Prostate gland (tissue), 2 donors: ENCODE data around the gene KIF17. TPM values are rescaled to one million over a fixed set of nuclear protein-coding genes. Genes with fewer than 3 reads are reported as not detected.

Experiments
- DNase-seq: peaks from one replicate; pipeline ENCODE4 v3.0.0-alpha.2; 2019; ENCODE audit warnings: low spot score
- H3K27ac ChIP-seq, 2 donors: fragments of 200-600 bp; sonication (generic); 2 replicates each; pipeline ENCODE4 v1.5.1; 2017 to 2019
- H3K27me3 ChIP-seq: fragments of 200-600 bp; sonication (generic); replicated peaks from 2 replicates; pipeline ENCODE4 v1.5.1; 2019; ENCODE audit not compliant: insufficient read depth
- H3K36me3 ChIP-seq, 2 donors: fragments of 200-600 bp; sonication (generic); 1 replicate in 1 of 2; 2 replicates in 1 of 2; pipeline versions ENCODE4 v1.5.1 to v1.8.1; 2017 to 2019
- H3K4me1 ChIP-seq: fragments of 200-600 bp; sonication (generic); replicated peaks from 2 replicates; pipeline ENCODE4 v1.5.1; 2019
- H3K4me3 ChIP-seq, 2 donors: fragments of 200-600 bp; sonication (generic); 2 replicates each; pipeline ENCODE4 v1.5.1; 2017 to 2019
- H3K9me3 ChIP-seq: fragments of 200-600 bp; sonication (generic); 2 replicates; pipeline ENCODE4 v1.5.1; 2017
- CTCF ChIP-seq, 4 experiments: fragments of 200-600 bp in 2 of 4; fragments of 450-650 bp in 2 of 4; sonication (generic) in 2 of 4; IDR thresholded peaks; 1 replicate in 3 of 4; 2 replicates in 1 of 4; pipeline ENCODE4 v1.5.1; 2016 to 2019; ENCODE audit warnings: antibody characterized with exemption in 4 of 4, mild to moderate bottlenecking in 2 of 4, moderate library complexity in 2 of 4
- POLR2A ChIP-seq: fragments of 450-650 bp; IDR thresholded peaks from one replicate; pipeline ENCODE4 v1.6.1; 2016; ENCODE audit warnings: antibody characterized with exemption, mild to moderate bottlenecking
- POLR2AphosphoS5 ChIP-seq: sonication (generic); formaldehyde crosslinking; IDR thresholded peaks from one replicate; pipeline ENCODE4 v1.6.1; 2017; ENCODE audit warnings: antibody characterized with exemption
- WGBS: methylation state at CpG from one replicate; pipeline ENCODE4 v1.1.5; 2018; 5-methylcytosine and 5-hydroxymethylcytosine counted together
- intact Hi-C: fragments of 100-400 bp; cut with DNase I; formaldehyde crosslinking; loops from one replicate; pipeline ENCODE4 v1.14.2; 2022
- total RNA-seq, 2 donors: library from RNA; depleted of rRNA; stranded (reverse); fragments of >200 nt; gene quantifications; one replicate each; pipeline ENCODE4 v1.1.0, GENCODE V29; 2016

Gene KIF17
- total RNA-seq, 2 donors from 2014 or later: 1.6 to 12.6 TPM

DNA sequence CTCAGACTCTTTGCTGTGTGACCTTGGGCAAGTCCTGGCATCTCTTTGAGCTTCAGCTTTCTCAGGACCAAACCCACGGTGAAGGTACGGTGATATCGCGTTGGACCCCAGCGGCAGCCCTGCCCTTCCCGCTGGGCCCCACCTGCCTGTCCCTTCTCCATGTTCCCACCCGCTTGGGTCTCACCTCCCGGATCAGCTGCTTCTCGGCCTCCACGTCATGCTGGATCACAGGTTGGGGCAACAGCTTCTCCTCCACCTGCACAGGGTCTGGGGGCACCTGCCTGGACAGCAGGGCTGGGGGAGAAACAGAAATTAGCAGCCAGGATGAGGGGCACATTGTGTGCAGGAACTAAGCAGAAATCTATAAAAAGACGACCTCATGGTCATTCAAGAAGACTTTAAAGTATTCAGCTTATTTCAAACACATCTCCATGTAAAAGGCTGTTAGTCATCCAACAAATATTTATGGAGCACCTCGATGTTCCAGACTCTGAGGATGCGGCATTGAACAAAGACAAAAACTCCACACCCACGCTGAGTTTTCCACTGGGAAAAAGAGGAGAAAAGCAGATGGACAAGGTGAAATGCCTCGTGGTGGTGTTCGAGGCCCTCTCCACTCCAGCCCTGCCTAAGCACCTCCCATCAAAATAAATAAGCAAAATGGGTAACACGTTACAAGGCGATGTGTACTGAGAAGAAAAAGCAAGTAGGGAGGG, 19.5 kb downstream of the KIF17 start:
- intact Hi-C loops: loop anchor here (5.0 to 10.0 kb wide), 2 partner anchors 89 to 286 kb away; partner anchors contain the start of gene HP1BP3
- Histone ChIP-seq H3K4me3 (no peak overlapping the region), H3K27me3 (no peaks in the 10 kb centered on the region), H3K27ac (peak overlapping the region; percentile 77 to 84), H3K36me3 (no peaks in the 10 kb centered on the region), H3K4me1 (no peaks in the 10 kb centered on the region), H3K9me3 (no peaks in the 10 kb centered on the region)
- peak; percentile 40 for TF ChIP-seq POLR2AphosphoS5
- TF ChIP-seq CTCF (IDR thresholded peaks at IDR 0.05): no peak
- TF ChIP-seq POLR2A: no peak
- 71% methylated on average over 18 of the region's 18 CpGs for WGBS
- no peak for DNase-seq

- 78% methylated on average over 12 of the region's 12 CpGs for WGBS
Observed at GRCh38 chr1:20697563-20697962, 20.2 kb downstream of the KIF17 start.

DNA sequence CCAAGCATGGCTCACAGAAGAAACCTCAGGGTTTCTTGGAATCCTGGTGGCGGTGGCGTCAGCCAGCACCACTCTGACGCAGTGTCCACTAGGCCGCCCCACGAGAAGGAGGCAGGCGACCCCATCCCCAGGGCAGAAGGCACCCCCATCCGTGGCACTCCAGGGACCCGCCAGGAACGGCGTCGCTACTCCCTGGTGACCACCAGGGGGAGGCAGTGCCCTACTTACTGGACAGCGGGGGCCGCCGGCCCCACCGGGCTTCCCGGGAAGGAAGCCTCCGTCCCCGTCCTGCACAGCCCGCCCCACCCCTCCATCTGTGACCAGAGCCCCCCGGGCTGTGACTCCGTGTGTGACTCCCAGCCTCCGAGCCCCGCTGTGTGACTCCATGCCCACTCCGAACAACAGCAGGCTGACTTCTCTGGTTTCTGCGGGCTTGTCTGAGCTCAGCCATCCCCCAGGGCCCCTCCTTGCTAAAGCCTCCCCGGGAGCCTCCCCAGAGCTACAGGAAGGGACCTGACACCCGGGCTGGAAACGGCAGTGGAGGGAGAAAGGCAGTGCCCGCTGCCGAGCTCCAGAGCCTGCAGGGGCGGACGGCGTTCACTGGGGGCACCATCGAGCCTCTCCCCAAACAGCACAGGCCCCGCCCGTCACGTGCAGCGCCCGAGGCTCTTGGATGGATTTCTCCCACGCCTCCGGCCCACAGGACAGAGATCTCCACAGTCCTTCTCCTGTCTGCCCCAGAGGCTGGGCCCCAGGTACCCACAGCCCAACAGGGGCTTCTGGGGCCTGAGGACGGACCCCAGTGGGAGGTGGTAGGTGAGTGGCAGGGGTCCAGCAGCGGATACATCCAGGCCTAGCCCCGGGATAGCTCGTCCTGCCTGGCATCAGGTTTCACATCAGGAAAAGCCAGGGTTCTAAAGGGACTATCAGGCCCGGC, 21.1 kb downstream of the KIF17 start:
- no peaks in the 10 kb centered on the region for H3K4me1 ChIP-seq
- H3K4me3 ChIP-seq: peak overlapping the region; percentile 42 to 44
- no peaks in the 10 kb centered on the region for H3K27me3 ChIP-seq
- no peaks in the 10 kb centered on the region for H3K9me3 ChIP-seq
- H3K36me3 ChIP-seq: no peaks in the 10 kb centered on the region
- peak overlapping the region; percentile 77 to 84 for H3K27ac ChIP-seq
- no peak for TF ChIP-seq POLR2A
- TF ChIP-seq POLR2AphosphoS5: peak; percentile 48
- TF ChIP-seq CTCF (IDR thresholded peaks at IDR 0.05): peak; percentile 77 to 89 (median 84)
- peak; percentile 78 for DNase-seq
- WGBS: 1% methylated on average over 40 of the region's 46 CpGs
- intact Hi-C loops: loop anchor here (1.0 to 10.0 kb wide), 4 partner anchors 36 to 499 kb away; partner anchors contain the start of genes HP1BP3 and SH2D5

More at GRCh38 chr1:20697563-20697962, 20.2 kb downstream of the KIF17 start:
- intact Hi-C loops: loop anchor here (2.0 to 10.0 kb wide), 3 partner anchors 35 to 287 kb away; partner anchors contain the start of genes HP1BP3 and SH2D5
- Histone ChIP-seq H3K9me3 (no peaks in the 10 kb centered on the region), H3K27me3 (no peaks in the 10 kb centered on the region), H3K4me3 (no peak overlapping the region), H3K27ac (peak overlapping the region; percentile 77 to 84), H3K4me1 (no peaks in the 10 kb centered on the region), H3K36me3 (no peaks in the 10 kb centered on the region)
- DNase-seq: no peak
- TF ChIP-seq CTCF (IDR thresholded peaks at IDR 0.05): no peak
- no peak for TF ChIP-seq POLR2AphosphoS5
- no peak for TF ChIP-seq POLR2A

- 86% methylated on average over 10 of the region's 10 CpGs for WGBS
- no peak for DNase-seq
- Histone ChIP-seq H3K4me3 (no peak overlapping the region), H3K4me1 (no peaks in the 10 kb centered on the region), H3K36me3 (no peaks in the 10 kb centered on the region), H3K27ac (no peak overlapping the region), H3K27me3 (no peaks in the 10 kb centered on the region), H3K9me3 (no peaks in the 10 kb centered on the region)
- intact Hi-C loops: loop anchor here (5.0 to 10.0 kb wide), 2 partner anchors 92 to 289 kb away; partner anchors contain the start of gene HP1BP3
- TF ChIP-seq POLR2AphosphoS5: no peak
- no peak for TF ChIP-seq CTCF (IDR thresholded peaks at IDR 0.05)
Observed at GRCh38 chr1:20695515-20695914, 22.3 kb downstream of the KIF17 start.
